HEK293 (cell line): ENCODE data around the gene BBS7.

ENCODE experiments used
- CTCF ChIA-PET: fragments of 350-600 bp; formaldehyde crosslinking; extraction: SDS; loops from one replicate; lab custom pipeline; 2021; ENCODE audit warnings: antibody characterized with exemption; lab: Yijun Ruan, JAX
- POLR2A ChIA-PET: fragments of 300-600 bp; formaldehyde crosslinking; extraction: SDS; loops from one replicate; lab custom pipeline; 2020; ENCODE audit warnings: antibody characterized with exemption, inconsistent platforms; lab: Yijun Ruan, JAX
- H3K27ac ChIP-seq: fragments of 200-500 bp; sonication (Bioruptor generic); 2 replicates; pipeline ENCODE4 v1.5.1; 2014; ENCODE audit warnings: low read depth, low read length, control low read depth, inconsistent platforms; ENCODE audit errors: extremely low read depth
- H3K36me3 ChIP-seq, 2 experiments: fragments of 200-500 bp in 1 of 2; sonication (Bioruptor generic) in 1 of 2; 1 replicate in 1 of 2; 2 replicates in 1 of 2; pipeline ENCODE4 v1.5.1; 2014 to 2017; ENCODE audit warnings: inconsistent platforms in 2 of 2, low read length in 2 of 2; ENCODE audit not compliant: control insufficient read depth in 2 of 2, insufficient read depth in 1 of 2
- H3K4me1 ChIP-seq: fragments of 200-500 bp; sonication (Bioruptor generic); 2 replicates; pipeline ENCODE4 v1.5.1; 2014; ENCODE audit warnings: mild to moderate bottlenecking, low read length, inconsistent platforms; ENCODE audit not compliant: control insufficient read depth, insufficient read depth
- H3K4me3 ChIP-seq: 2 replicates; pipeline ENCODE4 v1.5.1; 2011; ENCODE audit warnings: low read depth, mild to moderate bottlenecking, control low read depth, low read length, moderate library complexity
- H3K9me3 ChIP-seq: fragments of 200-500 bp; sonication (Bioruptor generic); 2 replicates; pipeline ENCODE4 v1.5.1; 2014; ENCODE audit warnings: low read depth, low read length, inconsistent platforms; ENCODE audit not compliant: control insufficient read depth, insufficient read depth
- SP3 ChIP-seq: fragments of 450-650 bp; formaldehyde crosslinking; IDR thresholded peaks from 2 replicates; pipeline ENCODE4 v1.5.1; 2016; ENCODE audit warnings: missing biosample characterization, missing genetic modification characterization
- YY1 ChIP-seq: fragments of 450-650 bp; formaldehyde crosslinking; IDR thresholded peaks from 2 replicates; pipeline ENCODE4 v1.5.1; 2018; ENCODE audit warnings: missing biosample characterization, missing genetic modification characterization
- ZBTB21 ChIP-seq: fragments of 450-650 bp; formaldehyde crosslinking; IDR thresholded peaks from 2 replicates; pipeline ENCODE4 v1.5.1; 2017; ENCODE audit warnings: missing biosample characterization, missing genetic modification characterization
- ZFP69B ChIP-seq: fragments of 450-650 bp; formaldehyde crosslinking; IDR thresholded peaks from 2 replicates; pipeline ENCODE4 v1.5.1; 2016; ENCODE audit warnings: missing biosample characterization, missing genetic modification characterization
- ZNF174 ChIP-seq: fragments of 450-650 bp; formaldehyde crosslinking; IDR thresholded peaks from 2 replicates; pipeline ENCODE4 v1.5.0; 2017; ENCODE audit warnings: missing biosample characterization, mild to moderate bottlenecking, missing genetic modification characterization
- ZNF214 ChIP-seq: fragments of 450-650 bp; formaldehyde crosslinking; IDR thresholded peaks from 2 replicates; pipeline ENCODE4 v1.5.1; 2017; ENCODE audit warnings: missing biosample characterization, mild to moderate bottlenecking, missing genetic modification characterization, borderline replicate concordance
- ZNF239 ChIP-seq: fragments of 450-650 bp; formaldehyde crosslinking; IDR thresholded peaks from 2 replicates; pipeline ENCODE4 v1.5.1; 2016; ENCODE audit warnings: missing biosample characterization, missing genetic modification characterization
- ZNF391 ChIP-seq: fragments of 450-650 bp; formaldehyde crosslinking; IDR thresholded peaks from 2 replicates; pipeline ENCODE4 v1.5.1; 2016; ENCODE audit warnings: low read depth, missing biosample characterization, missing genetic modification characterization, borderline replicate concordance
- ZNF423 ChIP-seq: fragments of 450-650 bp; formaldehyde crosslinking; IDR thresholded peaks from 2 replicates; pipeline ENCODE4 v1.5.1; 2016; ENCODE audit warnings: missing biosample characterization, missing genetic modification characterization
- ZNF571 ChIP-seq: fragments of 450-650 bp; formaldehyde crosslinking; IDR thresholded peaks from 2 replicates; pipeline ENCODE4 v1.5.0; 2017; ENCODE audit warnings: missing biosample characterization, missing genetic modification characterization
- ZNF610 ChIP-seq: fragments of 450-650 bp; formaldehyde crosslinking; IDR thresholded peaks from 2 replicates; pipeline ENCODE4 v1.5.1; 2016; ENCODE audit warnings: missing biosample characterization, missing genetic modification characterization, borderline replicate concordance
- TF ChIP-seq, protein P1 (sequence below): fragments of 450-650 bp; IDR thresholded peaks from 2 replicates; pipeline ENCODE4 v1.5.1; 2018; ENCODE audit warnings: missing biosample characterization, mild to moderate bottlenecking, missing genetic modification characterization
- TF ChIP-seq, protein P2 (sequence below): fragments of 450-650 bp; formaldehyde crosslinking; IDR thresholded peaks from 2 replicates; pipeline ENCODE4 v1.5.0; 2017; ENCODE audit warnings: missing biosample characterization, missing genetic modification characterization, borderline replicate concordance
- TF ChIP-seq, protein P3 (sequence below): fragments of 450-650 bp; formaldehyde crosslinking; IDR thresholded peaks from 2 replicates; pipeline ENCODE4 v1.5.1; 2016; ENCODE audit warnings: missing biosample characterization, missing genetic modification characterization
- TF ChIP-seq, protein P4 (sequence below): fragments of 450-650 bp; formaldehyde crosslinking; IDR thresholded peaks from 2 replicates; pipeline ENCODE4 v1.5.1; 2016; ENCODE audit warnings: missing biosample characterization, missing genetic modification characterization
- TF ChIP-seq, protein P5 (sequence below): fragments of 450-650 bp; formaldehyde crosslinking; IDR thresholded peaks from 2 replicates; pipeline ENCODE4 v1.5.1; 2017; ENCODE audit warnings: missing biosample characterization, missing genetic modification characterization

BBS7 gene

DNA sequence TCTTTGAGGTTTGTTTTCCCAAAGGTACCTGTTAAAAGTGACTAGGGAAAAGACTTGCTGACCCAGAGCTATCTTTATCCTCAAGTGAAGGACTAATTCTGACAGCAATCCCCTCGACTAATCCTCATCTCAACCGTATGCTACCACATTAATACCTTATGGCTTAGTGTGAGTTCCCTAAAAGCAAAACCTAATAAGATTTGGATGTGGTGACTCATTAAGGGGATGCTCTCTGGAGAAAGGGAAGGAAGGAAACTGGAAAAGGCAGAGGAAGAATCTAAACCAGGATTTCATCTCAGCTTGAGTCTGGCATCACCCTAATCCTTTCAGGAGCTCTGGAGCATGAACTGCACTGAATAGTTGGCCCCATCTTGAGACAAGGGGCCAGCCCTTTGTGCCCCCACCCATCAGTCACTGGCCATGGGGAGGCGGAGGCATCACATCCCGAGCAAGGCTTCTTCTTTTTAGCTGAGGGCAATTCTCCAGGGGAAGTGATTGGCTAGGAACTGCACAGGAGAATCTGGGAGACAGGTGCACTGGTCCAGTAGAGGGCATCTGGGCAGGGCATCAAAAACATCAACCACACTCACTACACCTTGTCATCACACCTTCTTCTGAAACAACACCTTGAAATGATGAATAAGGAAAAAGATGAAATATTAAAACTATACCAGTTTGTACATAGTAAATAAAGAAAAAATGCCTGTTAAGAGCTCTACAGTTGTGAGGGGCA lies 6.9 kb upstream of the BBS7 start:
- CTCF ChIA-PET = no interaction called here
- Histone ChIP-seq H3K4me3 (no peak overlapping the region), H3K4me1 (no peaks in the 10 kb centered on the region), H3K9me3 (no peaks in the 10 kb centered on the region), H3K36me3 (no peaks in the 10 kb centered on the region), H3K27ac (no peak overlapping the region)
- TF ChIP-seq, protein P1, sequence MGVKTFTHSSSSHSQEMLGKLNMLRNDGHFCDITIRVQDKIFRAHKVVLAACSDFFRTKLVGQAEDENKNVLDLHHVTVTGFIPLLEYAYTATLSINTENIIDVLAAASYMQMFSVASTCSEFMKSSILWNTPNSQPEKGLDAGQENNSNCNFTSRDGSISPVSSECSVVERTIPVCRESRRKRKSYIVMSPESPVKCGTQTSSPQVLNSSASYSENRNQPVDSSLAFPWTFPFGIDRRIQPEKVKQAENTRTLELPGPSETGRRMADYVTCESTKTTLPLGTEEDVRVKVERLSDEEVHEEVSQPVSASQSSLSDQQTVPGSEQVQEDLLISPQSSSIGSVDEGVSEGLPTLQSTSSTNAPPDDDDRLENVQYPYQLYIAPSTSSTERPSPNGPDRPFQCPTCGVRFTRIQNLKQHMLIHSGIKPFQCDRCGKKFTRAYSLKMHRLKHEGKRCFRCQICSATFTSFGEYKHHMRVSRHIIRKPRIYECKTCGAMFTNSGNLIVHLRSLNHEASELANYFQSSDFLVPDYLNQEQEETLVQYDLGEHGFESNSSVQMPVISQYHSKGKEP = no peak
- TF ChIP-seq ZNF571 (tag by site-specific recombination) (no peak), ZNF391 (no peak), ZFP69B (tag by site-specific recombination) (no peak), ZNF610 (tag by site-specific recombination) (no peak), ZNF239 (no peak), ZNF174 (tag by site-specific recombination) (no peak), ZNF214 (no peak), SP3 (tag by site-specific recombination) (no peak), YY1 (no peak), ZNF423 (tag by site-specific recombination) (no peak), ZBTB21 (no peak)
- TF ChIP-seq, protein P2, sequence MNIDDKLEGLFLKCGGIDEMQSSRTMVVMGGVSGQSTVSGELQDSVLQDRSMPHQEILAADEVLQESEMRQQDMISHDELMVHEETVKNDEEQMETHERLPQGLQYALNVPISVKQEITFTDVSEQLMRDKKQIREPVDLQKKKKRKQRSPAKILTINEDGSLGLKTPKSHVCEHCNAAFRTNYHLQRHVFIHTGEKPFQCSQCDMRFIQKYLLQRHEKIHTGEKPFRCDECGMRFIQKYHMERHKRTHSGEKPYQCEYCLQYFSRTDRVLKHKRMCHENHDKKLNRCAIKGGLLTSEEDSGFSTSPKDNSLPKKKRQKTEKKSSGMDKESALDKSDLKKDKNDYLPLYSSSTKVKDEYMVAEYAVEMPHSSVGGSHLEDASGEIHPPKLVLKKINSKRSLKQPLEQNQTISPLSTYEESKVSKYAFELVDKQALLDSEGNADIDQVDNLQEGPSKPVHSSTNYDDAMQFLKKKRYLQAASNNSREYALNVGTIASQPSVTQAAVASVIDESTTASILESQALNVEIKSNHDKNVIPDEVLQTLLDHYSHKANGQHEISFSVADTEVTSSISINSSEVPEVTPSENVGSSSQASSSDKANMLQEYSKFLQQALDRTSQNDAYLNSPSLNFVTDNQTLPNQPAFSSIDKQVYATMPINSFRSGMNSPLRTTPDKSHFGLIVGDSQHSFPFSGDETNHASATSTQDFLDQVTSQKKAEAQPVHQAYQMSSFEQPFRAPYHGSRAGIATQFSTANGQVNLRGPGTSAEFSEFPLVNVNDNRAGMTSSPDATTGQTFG = no peak
- TF ChIP-seq, protein P3, sequence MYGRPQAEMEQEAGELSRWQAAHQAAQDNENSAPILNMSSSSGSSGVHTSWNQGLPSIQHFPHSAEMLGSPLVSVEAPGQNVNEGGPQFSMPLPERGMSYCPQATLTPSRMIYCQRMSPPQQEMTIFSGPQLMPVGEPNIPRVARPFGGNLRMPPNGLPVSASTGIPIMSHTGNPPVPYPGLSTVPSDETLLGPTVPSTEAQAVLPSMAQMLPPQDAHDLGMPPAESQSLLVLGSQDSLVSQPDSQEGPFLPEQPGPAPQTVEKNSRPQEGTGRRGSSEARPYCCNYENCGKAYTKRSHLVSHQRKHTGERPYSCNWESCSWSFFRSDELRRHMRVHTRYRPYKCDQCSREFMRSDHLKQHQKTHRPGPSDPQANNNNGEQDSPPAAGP = no peak
- TF ChIP-seq, protein P4, sequence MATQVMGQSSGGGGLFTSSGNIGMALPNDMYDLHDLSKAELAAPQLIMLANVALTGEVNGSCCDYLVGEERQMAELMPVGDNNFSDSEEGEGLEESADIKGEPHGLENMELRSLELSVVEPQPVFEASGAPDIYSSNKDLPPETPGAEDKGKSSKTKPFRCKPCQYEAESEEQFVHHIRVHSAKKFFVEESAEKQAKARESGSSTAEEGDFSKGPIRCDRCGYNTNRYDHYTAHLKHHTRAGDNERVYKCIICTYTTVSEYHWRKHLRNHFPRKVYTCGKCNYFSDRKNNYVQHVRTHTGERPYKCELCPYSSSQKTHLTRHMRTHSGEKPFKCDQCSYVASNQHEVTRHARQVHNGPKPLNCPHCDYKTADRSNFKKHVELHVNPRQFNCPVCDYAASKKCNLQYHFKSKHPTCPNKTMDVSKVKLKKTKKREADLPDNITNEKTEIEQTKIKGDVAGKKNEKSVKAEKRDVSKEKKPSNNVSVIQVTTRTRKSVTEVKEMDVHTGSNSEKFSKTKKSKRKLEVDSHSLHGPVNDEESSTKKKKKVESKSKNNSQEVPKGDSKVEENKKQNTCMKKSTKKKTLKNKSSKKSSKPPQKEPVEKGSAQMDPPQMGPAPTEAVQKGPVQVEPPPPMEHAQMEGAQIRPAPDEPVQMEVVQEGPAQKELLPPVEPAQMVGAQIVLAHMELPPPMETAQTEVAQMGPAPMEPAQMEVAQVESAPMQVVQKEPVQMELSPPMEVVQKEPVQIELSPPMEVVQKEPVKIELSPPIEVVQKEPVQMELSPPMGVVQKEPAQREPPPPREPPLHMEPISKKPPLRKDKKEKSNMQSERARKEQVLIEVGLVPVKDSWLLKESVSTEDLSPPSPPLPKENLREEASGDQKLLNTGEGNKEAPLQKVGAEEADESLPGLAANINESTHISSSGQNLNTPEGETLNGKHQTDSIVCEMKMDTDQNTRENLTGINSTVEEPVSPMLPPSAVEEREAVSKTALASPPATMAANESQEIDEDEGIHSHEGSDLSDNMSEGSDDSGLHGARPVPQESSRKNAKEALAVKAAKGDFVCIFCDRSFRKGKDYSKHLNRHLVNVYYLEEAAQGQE (tag by site-specific recombination) = no peak
- TF ChIP-seq, protein P5, sequence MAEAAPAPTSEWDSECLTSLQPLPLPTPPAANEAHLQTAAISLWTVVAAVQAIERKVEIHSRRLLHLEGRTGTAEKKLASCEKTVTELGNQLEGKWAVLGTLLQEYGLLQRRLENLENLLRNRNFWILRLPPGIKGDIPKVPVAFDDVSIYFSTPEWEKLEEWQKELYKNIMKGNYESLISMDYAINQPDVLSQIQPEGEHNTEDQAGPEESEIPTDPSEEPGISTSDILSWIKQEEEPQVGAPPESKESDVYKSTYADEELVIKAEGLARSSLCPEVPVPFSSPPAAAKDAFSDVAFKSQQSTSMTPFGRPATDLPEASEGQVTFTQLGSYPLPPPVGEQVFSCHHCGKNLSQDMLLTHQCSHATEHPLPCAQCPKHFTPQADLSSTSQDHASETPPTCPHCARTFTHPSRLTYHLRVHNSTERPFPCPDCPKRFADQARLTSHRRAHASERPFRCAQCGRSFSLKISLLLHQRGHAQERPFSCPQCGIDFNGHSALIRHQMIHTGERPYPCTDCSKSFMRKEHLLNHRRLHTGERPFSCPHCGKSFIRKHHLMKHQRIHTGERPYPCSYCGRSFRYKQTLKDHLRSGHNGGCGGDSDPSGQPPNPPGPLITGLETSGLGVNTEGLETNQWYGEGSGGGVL (tag by site-specific recombination) = no peak
- POLR2A ChIA-PET = no interaction called here
